GM21515 (cell line): ENCODE results near the gene DOCK8.
A peak's percentile ranks its signal among the peaks of the same experiment; 100 is the strongest.

Experiments
- ATAC-seq: cut with Tn5 transposase; IDR thresholded peaks from one replicate; pipeline ENCODE4 v1.9.1; 2021; ENCODE audit not compliant: unreplicated experiment

Gene DOCK8

DNA sequence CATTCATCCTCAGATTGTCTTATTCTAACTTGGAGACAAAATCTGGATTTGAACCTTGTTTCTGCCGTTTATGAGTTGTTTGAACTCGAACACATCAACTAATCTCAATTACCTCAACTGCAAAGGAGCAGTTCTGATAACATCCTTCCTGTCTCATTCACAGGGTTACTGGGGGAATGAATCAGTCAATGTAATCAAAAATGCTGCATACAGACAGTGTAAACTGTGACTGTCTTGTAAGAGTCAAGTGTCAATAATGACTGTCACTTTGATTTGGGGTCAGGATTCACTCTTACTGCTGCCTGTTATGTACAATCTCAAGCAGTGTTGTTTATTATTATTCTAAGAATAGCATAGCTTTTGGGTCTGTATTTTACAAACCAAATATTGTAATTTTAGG is 273.8 kb downstream of the DOCK8 start:
- ATAC-seq, result no peak

GRCh38 chr9:489198-490197 is 274.8 kb downstream of the DOCK8 start:
- no peak for ATAC-seq

DNA sequence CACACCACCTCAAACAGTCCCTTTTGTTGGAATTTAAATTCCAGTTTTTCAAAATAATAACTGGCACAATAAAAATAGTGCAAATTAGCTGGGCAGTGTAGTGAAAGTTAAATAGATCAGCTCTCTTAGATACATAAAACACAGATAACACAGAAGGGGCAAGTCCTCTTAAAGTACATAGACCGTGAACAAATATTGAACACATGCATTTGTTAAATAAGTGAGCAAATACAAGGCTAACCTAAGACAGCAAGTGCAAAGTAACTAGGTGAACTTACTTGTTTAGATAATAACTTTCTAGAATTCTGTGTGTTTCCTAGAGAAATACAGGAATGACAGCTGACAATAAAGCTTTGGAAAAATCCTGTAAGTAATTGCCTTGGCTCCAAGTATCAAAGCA is 280.1 kb downstream of the DOCK8 start:
- no peak for ATAC-seq

GRCh38 chr9:495739-496138 is 281.1 kb downstream of the DOCK8 start:
- no peak for ATAC-seq

DNA sequence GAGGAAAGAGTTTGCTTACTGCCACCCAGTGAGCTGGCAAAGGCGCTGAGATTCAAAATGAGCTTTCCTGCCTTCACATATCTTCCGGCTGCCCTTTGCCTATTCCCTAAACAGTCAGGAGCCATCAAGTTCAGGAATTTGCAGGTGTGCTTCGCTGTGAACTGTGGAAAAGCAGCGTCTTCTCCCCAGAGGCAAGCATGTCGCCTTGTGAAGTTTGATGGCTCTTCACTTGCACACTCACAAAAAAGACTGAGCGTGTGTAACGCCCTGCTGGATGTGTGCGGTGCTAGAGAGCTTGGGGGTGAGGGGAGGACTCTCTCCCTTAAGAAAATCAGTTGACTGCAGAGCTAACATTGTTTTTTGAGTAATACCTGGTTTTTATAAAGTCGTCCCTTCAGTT is 288.7 kb downstream of the DOCK8 start:
- no peak for ATAC-seq

GRCh38 chr9:503881-504852 is 289.5 kb downstream of the DOCK8 start, which contains the start of gene KANK1:
TSS of gene KANK1 (plus strand) at chr9:504695.
- ATAC-seq, result peak; percentile 84

DNA sequence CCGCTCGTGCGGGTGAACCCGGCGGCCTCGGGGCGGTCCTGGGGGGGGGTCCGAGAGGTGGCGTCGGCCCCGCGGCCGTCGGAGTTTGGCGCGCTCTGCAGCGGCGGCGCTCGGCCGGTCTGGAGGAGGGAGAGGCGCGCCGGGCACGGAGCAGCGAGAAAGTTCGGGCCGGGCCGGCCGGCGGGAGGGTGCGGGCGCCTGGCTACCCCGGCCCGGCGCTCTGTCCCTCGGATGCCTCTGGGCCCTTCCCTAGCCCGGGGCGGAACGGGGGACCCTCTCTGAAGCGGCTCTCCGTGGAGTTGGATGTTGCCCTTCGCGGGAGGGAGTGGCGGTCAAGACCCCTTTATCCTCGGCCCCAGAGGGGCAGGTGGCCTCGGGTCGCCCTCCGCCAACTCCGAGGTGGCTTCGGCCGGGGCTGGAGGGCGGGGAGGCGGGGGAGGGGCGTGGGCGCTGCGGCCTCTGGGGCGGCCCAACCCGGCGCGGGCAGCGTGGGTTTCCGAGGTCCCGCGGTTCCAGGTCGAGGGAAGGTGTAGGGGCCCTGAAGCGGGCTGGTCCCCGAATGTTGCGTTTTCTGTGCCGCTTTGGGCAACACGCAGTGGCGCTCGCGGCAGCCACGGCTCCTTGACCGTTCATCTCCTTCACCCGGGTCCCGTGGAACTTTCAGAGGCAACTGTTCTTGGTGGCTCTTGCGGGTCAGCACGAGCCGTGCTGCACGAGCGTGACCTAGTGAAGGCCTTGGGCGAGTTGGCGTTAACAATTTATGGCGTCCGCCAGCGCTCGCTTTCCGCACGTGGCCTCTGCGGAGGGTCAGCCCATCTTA is 290.5 kb downstream of the DOCK8 start:
- peak; percentile 19 for ATAC-seq

DNA sequence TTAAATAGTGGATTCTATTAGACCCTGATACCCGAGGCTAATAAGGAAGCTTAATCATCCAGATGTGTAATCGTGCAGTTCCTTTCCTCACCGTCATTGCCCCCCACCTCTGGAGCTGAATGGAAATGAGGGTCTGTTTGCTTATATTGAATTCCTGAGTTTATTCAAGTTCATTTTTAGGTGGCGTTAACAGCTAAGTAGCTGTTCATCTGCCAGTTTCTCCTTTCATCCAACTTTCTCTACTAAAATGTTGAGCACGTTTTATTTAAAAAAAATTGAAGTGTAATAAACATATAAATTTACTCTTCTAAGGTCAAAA is 291.0 kb downstream of the DOCK8 start:
- no peak for ATAC-seq

DNA sequence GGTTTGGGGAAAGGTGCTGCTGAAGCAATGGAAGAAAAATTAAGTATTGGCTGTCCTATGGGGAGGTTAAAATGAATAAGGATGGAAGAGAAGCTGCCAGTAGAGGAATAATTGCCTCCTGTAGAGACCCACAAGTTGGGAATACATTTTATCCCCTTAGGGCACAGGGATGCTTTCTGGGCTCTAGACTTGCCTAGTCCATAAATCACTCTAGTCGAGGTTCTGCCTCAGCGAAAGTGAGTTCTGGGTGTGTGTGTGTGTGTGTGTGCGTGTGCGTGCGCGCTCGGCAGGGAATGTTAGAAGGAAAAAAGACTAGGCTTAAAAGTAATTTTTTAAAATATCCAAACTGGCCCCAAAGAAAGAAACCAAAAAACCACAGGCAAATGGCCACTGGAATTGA is 291.6 kb downstream of the DOCK8 start:
- ATAC-seq, result no peak

- ATAC-seq, result no peak
Observed at GRCh38 chr9:511861-512260, 297.2 kb downstream of the DOCK8 start.

DNA sequence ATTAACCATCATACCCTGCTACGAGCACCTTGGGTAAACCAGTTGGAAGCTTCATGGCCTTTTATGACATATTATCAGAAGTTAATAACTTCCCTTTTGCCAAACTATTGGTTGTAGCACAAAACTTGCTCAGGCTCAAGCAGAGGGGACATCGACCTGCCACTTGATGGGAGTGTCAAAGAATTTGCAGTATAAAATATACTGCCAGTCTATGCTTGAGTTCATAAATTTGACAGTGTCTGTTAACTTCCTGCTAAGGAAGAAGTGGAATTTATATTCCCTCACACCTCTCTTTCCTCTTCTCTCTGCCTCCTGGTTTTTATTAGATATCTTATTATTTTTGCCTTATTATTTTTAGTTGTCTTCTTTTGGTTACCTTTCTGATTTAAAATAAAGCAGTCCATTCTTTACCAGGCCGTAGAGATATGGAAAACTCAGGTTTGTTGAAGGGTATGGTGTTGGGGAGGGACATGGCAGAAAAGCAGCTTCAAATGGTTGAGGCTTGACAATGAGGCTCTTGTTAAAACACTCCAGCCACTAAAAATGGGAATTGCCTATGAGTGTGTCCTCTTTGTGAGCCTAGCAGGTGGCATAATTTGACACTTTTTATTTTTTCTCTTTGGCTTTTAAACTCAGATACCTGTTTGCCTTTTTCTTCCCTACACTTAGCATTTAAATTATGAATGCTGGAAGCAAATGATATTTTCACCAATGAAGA is 298.0 kb downstream of the DOCK8 start:
- no peak for ATAC-seq
